GM12874 (cell line): ENCODE results near the gene SCAF4.

Source experiments
- CTCF ChIP-seq: IDR thresholded peaks from 2 replicates; pipeline ENCODE4 v1.5.1; 2011; ENCODE audit warnings: low read depth, mild to moderate bottlenecking, control low read depth, low read length, moderate library complexity; ENCODE audit not compliant: insufficient read depth

The SCAF4 gene

DNA sequence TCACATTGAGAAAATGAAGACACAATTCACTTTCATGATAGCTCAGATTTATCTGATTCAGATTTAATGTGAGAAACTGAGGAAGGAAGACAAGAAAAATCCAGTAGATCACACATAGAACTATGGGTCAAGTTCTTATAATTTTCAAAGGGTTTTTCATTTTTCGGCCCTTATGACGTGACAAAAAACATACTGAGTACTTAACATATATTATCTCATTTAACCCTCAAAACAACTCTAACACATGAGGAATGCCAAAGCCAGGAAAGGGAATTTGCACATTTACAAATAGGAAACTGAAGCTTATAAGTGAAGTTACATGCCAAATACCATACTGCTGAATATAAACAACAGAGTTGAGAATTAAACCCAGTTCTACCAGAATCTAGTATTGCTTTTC lies 44.8 kb downstream of the SCAF4 start:
- no peak for TF ChIP-seq CTCF

DNA sequence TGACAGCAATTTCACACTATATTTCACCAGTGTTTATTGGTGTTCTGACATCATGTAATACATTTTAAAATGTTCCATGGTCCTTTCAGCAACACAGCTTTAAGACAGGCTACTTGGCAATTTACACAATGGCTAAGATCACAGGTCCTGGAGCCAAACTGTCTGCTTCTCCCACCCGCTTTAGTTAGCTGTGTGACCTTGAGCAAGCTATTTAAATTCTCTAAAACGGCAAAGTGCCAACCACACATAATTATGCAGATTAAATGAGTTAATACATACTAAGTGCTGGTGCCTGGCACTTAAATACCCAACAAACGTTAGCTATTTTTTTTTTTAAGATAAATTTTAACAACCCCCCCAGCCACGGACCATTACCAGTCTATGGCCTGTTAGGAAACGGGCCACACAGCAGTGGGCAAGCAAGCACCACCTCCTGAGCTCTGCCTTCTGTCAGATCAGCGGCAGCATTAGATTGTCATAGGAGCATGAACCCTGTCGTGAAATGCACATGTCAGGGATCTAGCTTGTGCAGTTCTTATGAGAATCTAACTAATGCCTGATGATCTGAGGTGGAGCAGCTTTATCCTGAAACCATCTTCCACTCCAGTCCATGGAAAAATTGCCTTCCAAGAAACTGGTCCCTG lies 45.5 kb downstream of the SCAF4 start:
- TF ChIP-seq CTCF = no peak

GRCh38 chr21:31684918-31685317 lies 47.0 kb downstream of the SCAF4 start:
- no peak for TF ChIP-seq CTCF

DNA sequence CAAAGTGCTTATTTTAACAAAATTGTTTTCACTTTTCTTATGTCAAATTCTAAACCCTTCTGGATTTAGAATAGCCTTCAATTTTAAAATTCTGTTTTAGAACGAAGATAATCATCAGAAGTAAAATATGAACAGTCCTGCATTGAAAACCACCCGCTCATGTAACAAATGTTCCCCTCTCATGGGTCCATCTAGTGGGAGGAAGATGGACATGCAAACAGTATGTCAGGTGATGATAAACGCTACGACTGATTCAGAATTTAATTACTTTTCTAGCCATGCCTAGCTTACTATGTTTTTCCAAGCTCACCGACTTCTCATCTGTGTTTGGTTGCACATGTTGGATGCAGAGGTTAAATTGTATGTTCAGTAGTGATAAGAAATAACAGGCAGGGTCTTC lies 48.9 kb downstream of the SCAF4 start:
- TF ChIP-seq CTCF = no peak

GRCh38 chr21:31682620-31683019 lies 49.3 kb downstream of the SCAF4 start:
- no peak for TF ChIP-seq CTCF

- TF ChIP-seq CTCF = no peak
These were observed 53.4 kb downstream of the SCAF4 start for GRCh38 chr21:31678478-31678877.

DNA sequence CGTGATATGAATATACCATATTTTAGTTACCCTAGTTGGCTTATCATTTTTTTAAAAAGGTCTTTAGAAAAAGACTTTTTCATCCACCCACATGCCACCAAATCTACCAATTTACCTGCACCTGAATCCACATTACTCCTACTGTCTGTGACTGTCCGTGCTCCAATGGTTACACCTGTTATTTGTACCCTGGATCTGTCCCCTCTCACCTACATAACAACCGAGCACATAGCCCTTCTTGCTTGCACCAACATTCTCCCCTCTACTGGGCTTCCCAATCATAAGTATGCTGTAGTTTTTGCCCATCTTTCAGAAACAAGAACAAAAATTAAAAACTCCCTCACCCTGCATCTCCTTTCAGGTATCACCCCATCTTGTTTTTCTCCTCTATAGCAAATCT lies 54.9 kb downstream of the SCAF4 start:
- no peak for TF ChIP-seq CTCF

GRCh38 chr21:31675960-31676359 lies 56.0 kb downstream of the SCAF4 start:
- TF ChIP-seq CTCF = no peak
